ENCODE results near the gene ZSWIM9. TPM values are rescaled to one million over a fixed set of nuclear protein-coding genes. Genes with fewer than 3 reads are reported as not detected.

ZSWIM9 gene
- total RNA-seq, 1 donor from 2014 or later, result 1.6 TPM

GRCh38 chr19:48176226-48176625 is 5.7 kb downstream of the ZSWIM9 start:
- TF ChIP-seq CTCF (IDR thresholded peaks at IDR 0.05; ENCODE audit: insufficient read depth, low read length, poor library complexity, severe bottlenecking), result no peak
- DNase-seq (ENCODE audit: low read depth), result no peak
- Histone ChIP-seq H3K27me3 (ENCODE audit: control insufficient read depth, insufficient read depth, low read length) (no peaks in the 10 kb centered on the region), H3K36me3 (ENCODE audit: control insufficient read depth, insufficient read depth, low read length) (peaks cover 1% of the 10 kb centered on the region), H3K4me3 (ENCODE audit: low read depth, low read length) (no peak overlapping the region)

GRCh38 chr19:48181505-48181904 is 11.0 kb downstream of the ZSWIM9 start:
- TF ChIP-seq CTCF (IDR thresholded peaks at IDR 0.05; ENCODE audit: insufficient read depth, low read length, poor library complexity, severe bottlenecking), result no peak
- no peak for DNase-seq (ENCODE audit: low read depth)
- Histone ChIP-seq H3K36me3 (ENCODE audit: control insufficient read depth, insufficient read depth, low read length) (no peaks in the 10 kb centered on the region), H3K4me3 (ENCODE audit: low read depth, low read length) (no peak overlapping the region), H3K27me3 (ENCODE audit: control insufficient read depth, insufficient read depth, low read length) (no peaks in the 10 kb centered on the region)

DNA sequence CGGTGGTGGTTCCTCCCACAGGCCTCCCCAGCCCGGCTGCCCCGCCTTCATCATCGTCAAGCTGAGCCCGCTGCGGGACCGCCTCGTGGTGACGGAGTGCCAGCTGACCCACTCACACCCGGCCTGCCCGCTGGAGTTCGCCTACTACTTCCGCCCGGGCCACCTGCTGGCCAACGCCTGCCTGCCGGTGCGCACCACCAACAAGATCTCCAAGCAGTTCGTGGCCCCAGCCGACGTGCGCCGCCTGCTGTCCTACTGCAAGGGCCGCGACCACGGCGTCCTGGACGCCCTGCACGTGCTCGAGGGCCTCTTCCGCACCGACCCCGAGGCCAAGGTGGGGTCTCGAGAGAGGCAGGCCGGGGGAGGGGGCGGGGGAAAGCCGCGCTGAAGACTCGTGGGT is 12.0 kb downstream of the ZSWIM9 start:
- Histone ChIP-seq H3K36me3 (ENCODE audit: control insufficient read depth, insufficient read depth, low read length) (no peaks in the 10 kb centered on the region), H3K27me3 (ENCODE audit: control insufficient read depth, insufficient read depth, low read length) (no peaks in the 10 kb centered on the region), H3K4me3 (ENCODE audit: low read depth, low read length) (no peak overlapping the region)
- DNase-seq (ENCODE audit: low read depth), result no peak
- TF ChIP-seq CTCF (IDR thresholded peaks at IDR 0.05; ENCODE audit: insufficient read depth, low read length, poor library complexity, severe bottlenecking), result no peak

DNA sequence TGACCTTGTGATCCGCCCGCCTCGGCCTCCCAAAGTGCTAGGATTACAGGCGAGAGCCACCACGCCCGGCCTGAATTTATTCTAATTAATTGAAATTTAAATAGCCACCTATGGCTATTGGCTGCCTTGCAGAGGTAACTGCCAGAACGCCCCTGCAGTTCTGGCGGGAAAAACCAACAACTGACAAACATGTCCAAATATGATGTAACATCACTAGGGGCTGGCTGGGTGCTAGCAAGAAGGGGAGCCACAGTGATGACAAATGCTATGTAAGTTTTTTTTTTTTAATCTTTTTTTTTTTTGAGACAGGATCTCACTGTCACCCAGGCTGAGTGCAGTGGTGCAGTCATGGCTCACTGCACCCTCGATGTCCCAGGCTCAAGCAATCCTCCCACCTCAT is 12.9 kb downstream of the ZSWIM9 start:
- TF ChIP-seq CTCF (IDR thresholded peaks at IDR 0.05; ENCODE audit: insufficient read depth, low read length, poor library complexity, severe bottlenecking), result no peak

GRCh38 chr19:48186015-48186414 is 15.5 kb downstream of the ZSWIM9 start:
- DNase-seq (ENCODE audit: low read depth), result no peak
- H3K36me3 ChIP-seq (ENCODE audit: control insufficient read depth, insufficient read depth, low read length), result no peaks in the 10 kb centered on the region
- no peaks in the 10 kb centered on the region for H3K27me3 ChIP-seq (ENCODE audit: control insufficient read depth, insufficient read depth, low read length)
- TF ChIP-seq CTCF (IDR thresholded peaks at IDR 0.05; ENCODE audit: insufficient read depth, low read length, poor library complexity, severe bottlenecking), result no peak
- no peak overlapping the region for H3K4me3 ChIP-seq (ENCODE audit: low read depth, low read length)

More for the DNA sequence above, 12.9 kb downstream of the ZSWIM9 start:
- Histone ChIP-seq H3K4me3 (ENCODE audit: low read depth, low read length) (no peak overlapping the region), H3K27me3 (ENCODE audit: control insufficient read depth, insufficient read depth, low read length) (no peaks in the 10 kb centered on the region), H3K36me3 (ENCODE audit: control insufficient read depth, insufficient read depth, low read length) (no peaks in the 10 kb centered on the region)
- no peak for DNase-seq (ENCODE audit: low read depth)

DNA sequence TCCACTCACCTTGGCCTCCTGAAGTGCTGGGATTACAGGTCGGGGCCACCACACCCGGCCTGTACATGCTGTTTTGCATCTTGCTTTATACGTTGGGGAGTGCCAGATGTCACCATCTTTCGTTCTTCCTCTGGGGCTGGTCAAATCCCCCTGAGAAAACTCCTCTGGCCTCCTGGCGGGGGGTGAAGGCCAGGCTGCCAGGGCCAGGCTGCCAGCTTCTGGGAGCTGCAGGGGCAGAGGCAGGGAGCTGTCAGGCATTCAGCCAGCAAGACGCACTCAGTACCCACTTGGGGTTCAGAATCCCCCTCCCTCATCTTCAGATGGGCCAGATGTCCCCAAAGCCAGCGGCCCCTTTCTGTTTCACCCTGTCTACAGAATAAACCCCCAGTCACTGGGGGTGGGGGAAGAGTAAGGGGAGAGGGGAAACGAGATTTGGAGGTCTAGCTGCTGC is 16.1 kb downstream of the ZSWIM9 start:
- DNase-seq (ENCODE audit: low read depth), result no peak
- no peaks in the 10 kb centered on the region for H3K36me3 ChIP-seq (ENCODE audit: control insufficient read depth, insufficient read depth, low read length)
- H3K27me3 ChIP-seq (ENCODE audit: control insufficient read depth, insufficient read depth, low read length), result no peaks in the 10 kb centered on the region
- TF ChIP-seq CTCF (IDR thresholded peaks at IDR 0.05; ENCODE audit: insufficient read depth, low read length, poor library complexity, severe bottlenecking), result no peak
- H3K4me3 ChIP-seq (ENCODE audit: low read depth, low read length), result no peak overlapping the region
